WERI-Rb-1 (cell line): Measurements from ENCODE around the gene CUL4A.

Experiments
- DNase-seq: peaks from one replicate; pipeline ENCODE4 v3.0.0-alpha.2; 2020
- H3K27ac ChIP-seq: fragments of 250-450 bp; sonication (Bioruptor Pico); 2 replicates; pipeline ENCODE4 v1.5.1; 2020; ENCODE audit warnings: mild to moderate bottlenecking, moderate library complexity
- H3K27me3 ChIP-seq: fragments of 250-450 bp; sonication (Bioruptor Pico); 2 replicates; pipeline ENCODE4 v1.5.1; 2021; ENCODE audit warnings: mild to moderate bottlenecking, low read depth, moderate library complexity; ENCODE audit not compliant: insufficient read depth, severe bottlenecking
- H3K36me3 ChIP-seq: fragments of 250-450 bp; sonication (Bioruptor Pico); 2 replicates; pipeline ENCODE4 v1.5.1; 2020; ENCODE audit warnings: mild to moderate bottlenecking, moderate library complexity
- H3K4me3 ChIP-seq: 2 replicates; pipeline ENCODE4 v1.5.1; 2011; ENCODE audit warnings: low read depth, mild to moderate bottlenecking, control low read depth, low read length
- H3K9me3 ChIP-seq: fragments of 250-450 bp; sonication (Bioruptor Pico); 2 replicates; pipeline ENCODE4 v1.5.1; 2021; ENCODE audit warnings: mild to moderate bottlenecking, moderate library complexity; ENCODE audit not compliant: severe bottlenecking
- TF ChIP-seq, protein P1 (sequence below): IDR thresholded peaks from 2 replicates; pipeline ENCODE4 v1.5.1; 2011; ENCODE audit warnings: low read depth, mild to moderate bottlenecking, control low read depth, inconsistent platforms, low read length

The CUL4A gene

DNA sequence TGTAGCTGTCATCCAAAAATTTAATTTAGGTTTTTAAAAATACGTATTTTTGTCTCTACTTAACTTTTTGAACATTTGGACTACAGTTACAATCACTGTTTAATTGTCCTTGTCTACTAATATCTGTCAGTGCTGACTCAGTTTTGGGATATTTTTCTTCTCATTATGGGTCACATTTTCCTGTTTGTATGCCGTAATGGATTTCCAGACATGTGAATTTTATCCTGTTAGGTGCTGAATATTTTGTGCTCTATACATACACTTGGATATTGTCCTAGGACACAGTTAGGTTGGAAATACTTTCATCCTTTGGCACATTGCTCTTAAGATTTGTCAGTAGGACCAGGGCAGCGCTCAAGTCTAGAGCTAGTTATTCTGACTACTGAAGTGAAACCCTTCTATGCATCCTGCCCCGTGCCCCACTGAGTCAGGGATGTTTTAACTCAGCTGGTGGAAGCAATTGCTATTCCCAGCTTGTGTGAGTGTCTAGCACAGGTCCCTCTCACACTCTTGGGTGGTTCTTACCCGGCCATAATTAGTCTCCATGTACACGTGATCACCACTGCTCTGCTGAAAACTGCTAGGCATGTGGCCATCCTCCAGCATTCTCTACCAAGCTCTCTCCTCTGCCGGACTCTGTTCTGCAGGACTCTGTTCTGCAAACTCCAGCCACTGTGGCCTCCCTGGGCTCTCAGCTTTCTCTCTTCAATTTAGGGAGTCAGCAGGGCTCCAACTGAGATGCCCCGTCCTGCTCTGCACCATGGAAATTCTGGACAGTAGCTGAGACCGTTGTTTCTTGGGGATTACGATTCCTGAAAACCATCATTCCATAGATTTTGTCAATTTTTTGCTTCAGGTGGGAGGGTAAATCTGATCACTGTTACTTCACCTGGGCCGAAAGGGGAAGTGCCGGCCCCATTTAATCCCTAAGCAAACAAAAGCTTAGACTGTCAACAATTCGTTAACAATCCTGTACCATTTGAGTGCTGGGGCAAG, 39.8 kb upstream of the CUL4A start:
- no peaks in the 10 kb centered on the region for H3K27me3 ChIP-seq
- no peak for DNase-seq
- peaks cover 47% of the 10 kb centered on the region for H3K36me3 ChIP-seq
- H3K4me3 ChIP-seq, result no peak overlapping the region
- H3K27ac ChIP-seq, result no peak overlapping the region; the same call in 1 of the 2 replicates
- H3K9me3 ChIP-seq, result no peaks in the 10 kb centered on the region
- TF ChIP-seq, protein P1, sequence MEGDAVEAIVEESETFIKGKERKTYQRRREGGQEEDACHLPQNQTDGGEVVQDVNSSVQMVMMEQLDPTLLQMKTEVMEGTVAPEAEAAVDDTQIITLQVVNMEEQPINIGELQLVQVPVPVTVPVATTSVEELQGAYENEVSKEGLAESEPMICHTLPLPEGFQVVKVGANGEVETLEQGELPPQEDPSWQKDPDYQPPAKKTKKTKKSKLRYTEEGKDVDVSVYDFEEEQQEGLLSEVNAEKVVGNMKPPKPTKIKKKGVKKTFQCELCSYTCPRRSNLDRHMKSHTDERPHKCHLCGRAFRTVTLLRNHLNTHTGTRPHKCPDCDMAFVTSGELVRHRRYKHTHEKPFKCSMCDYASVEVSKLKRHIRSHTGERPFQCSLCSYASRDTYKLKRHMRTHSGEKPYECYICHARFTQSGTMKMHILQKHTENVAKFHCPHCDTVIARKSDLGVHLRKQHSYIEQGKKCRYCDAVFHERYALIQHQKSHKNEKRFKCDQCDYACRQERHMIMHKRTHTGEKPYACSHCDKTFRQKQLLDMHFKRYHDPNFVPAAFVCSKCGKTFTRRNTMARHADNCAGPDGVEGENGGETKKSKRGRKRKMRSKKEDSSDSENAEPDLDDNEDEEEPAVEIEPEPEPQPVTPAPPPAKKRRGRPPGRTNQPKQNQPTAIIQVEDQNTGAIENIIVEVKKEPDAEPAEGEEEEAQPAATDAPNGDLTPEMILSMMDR, result no peak

- TF ChIP-seq, protein P1, result no peak
- H3K27ac ChIP-seq, result no peak overlapping the region
- H3K27me3 ChIP-seq, result no peaks in the 10 kb centered on the region
- DNase-seq, result no peak
- H3K4me3 ChIP-seq, result no peak overlapping the region
- H3K36me3 ChIP-seq, result peaks cover 57% of the 10 kb centered on the region
- H3K9me3 ChIP-seq, result no peaks in the 10 kb centered on the region
Observed at GRCh38 chr13:113170511-113170910, 38.9 kb upstream of the CUL4A start.

DNA sequence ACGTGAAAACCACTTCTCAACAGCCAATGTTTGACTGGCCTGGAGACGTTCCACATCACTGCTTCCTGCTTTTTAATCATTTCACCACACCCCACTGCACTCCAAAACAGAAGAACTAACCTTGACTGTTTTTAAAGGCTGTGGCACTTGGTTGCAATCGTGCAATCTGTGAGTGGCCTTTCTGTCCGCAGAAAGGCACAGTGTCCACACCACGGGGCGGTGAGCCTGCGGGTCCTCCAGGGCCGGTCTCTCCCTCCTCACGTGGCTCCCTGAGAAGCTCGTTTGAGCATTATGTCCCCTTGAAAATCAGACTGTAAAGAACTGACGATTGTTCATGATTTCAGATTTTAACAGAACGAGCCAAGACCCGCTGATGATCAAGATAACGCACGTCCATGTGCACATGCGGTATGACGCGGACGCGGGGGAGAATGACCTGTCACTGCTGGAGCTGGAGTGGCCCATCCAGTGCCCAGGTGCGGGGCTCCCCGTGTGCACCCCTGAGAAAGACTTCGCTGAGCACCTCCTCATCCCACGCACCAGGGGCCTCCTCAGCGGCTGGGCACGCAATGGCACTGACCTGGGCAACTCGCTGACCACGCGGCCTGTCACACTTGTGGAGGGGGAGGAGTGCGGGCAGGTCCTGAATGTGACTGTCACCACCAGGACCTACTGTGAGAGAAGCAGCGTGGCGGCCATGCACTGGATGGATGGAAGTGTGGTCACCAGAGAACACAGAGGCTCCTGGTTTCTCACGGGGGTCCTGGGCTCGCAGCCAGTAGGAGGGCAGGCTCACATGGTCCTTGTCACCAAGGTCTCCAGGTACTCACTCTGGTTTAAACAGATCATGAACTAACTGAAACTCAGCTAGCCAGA, 37.9 kb upstream of the CUL4A start:
- TF ChIP-seq, protein P1, result no peak
- H3K27me3 ChIP-seq, result no peaks in the 10 kb centered on the region

GRCh38 chr13:113172419-113172926, 36.9 kb upstream of the CUL4A start:
- peaks cover 72% of the 10 kb centered on the region for H3K36me3 ChIP-seq
- H3K4me3 ChIP-seq, result no peak overlapping the region
- DNase-seq, result no peak
- H3K27me3 ChIP-seq, result no peaks in the 10 kb centered on the region
- TF ChIP-seq, protein P1, result no peak
- no peaks in the 10 kb centered on the region for H3K9me3 ChIP-seq
- H3K27ac ChIP-seq, result no peak overlapping the region

More for the DNA sequence above, 37.9 kb upstream of the CUL4A start:
- peaks cover 65% of the 10 kb centered on the region for H3K36me3 ChIP-seq
- H3K27ac ChIP-seq, result no peak overlapping the region
- H3K9me3 ChIP-seq, result no peaks in the 10 kb centered on the region
- DNase-seq, result no peak
- no peak overlapping the region for H3K4me3 ChIP-seq

GRCh38 chr13:113176280-113176679, 33.1 kb upstream of the CUL4A start:
- H3K36me3 ChIP-seq, result peaks cover 86% of the 10 kb centered on the region
- no peak for DNase-seq

More at GRCh38 chr13:113176280-113176679, 33.1 kb upstream of the CUL4A start:
- no peak overlapping the region for H3K27ac ChIP-seq
- no peaks in the 10 kb centered on the region for H3K9me3 ChIP-seq
- no peaks in the 10 kb centered on the region for H3K27me3 ChIP-seq
- TF ChIP-seq, protein P1, result no peak
- no peak overlapping the region for H3K4me3 ChIP-seq
